Measurements from ENCODE around the gene POLR3B. TPM values are rescaled to one million over a fixed set of nuclear protein-coding genes. Genes with fewer than 3 reads are reported as not detected.

Gene POLR3B
- total RNA-seq, 1 donor from 2014 or later = 11.8 TPM

DNA sequence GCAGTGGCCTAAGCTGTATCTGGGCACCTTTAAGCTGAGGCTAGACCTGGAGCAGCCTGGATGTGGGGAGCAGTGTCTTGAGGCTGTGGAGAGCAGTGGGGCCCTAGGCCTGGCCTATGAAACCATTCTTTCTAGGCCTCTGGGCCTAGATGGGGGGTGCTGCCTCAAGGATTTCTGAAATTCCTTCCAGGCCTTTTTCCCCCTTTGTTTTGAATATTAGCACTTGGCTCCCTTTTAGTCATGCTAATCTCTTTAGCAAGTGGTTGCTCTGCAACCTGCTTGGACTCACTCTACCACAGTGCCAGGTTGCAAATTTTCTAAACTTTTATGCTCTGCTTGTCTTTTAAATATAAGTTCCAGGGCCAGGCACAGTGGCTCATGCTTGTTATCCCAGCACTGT, 183.7 kb downstream of the POLR3B start:
- Mint-ChIP-seq H3K27me3 (no peaks in the 10 kb centered on the region), H3K9me3 (ENCODE audit: low read depth) (peaks cover 7% of the 10 kb centered on the region), H3K4me3 (ENCODE audit: low read depth) (no peak overlapping the region), H3K36me3 (ENCODE audit: insufficient read depth) (no peaks in the 10 kb centered on the region), H3K4me1 (ENCODE audit: low read depth) (no peaks in the 10 kb centered on the region), H3K27ac (no peak overlapping the region)
- no peak for TF ChIP-seq CTCF (IDR thresholded peaks at IDR 0.05; ENCODE audit: unreplicated experiment)
- no peak for DNase-seq (ENCODE audit: low spot score, unreplicated experiment)

DNA sequence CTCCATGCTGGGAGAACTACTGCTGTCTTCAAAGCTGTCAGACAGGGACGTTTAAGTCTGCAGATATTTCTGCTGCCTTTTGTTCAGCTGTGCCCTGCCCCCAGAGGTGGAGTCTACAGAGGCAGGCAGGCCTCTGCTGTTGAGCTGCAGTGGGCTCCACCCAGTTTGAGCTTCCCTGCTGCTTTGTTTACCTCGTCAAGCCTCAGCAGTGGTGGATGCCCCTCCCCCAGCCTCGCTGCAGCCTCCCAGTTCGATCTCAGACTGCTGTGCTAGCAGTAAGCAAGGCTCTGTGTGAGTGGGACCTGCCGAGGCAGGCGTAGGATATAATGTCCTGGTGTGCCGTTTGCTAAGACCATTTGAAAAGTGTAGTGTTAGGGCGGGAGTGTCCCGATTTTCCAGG, 193.9 kb downstream of the POLR3B start:
- H3K27ac Mint-ChIP-seq = no peak overlapping the region
- no peaks in the 10 kb centered on the region for H3K4me1 Mint-ChIP-seq (ENCODE audit: low read depth)
- H3K27me3 Mint-ChIP-seq = no peaks in the 10 kb centered on the region
- H3K9me3 Mint-ChIP-seq (ENCODE audit: low read depth) = peaks cover 9% of the 10 kb centered on the region
- DNase-seq (ENCODE audit: low spot score, unreplicated experiment) = no peak
- no peaks in the 10 kb centered on the region for H3K36me3 Mint-ChIP-seq (ENCODE audit: insufficient read depth)
- H3K4me3 Mint-ChIP-seq (ENCODE audit: low read depth) = no peak overlapping the region
- TF ChIP-seq CTCF (IDR thresholded peaks at IDR 0.05; ENCODE audit: unreplicated experiment) = no peak

DNA sequence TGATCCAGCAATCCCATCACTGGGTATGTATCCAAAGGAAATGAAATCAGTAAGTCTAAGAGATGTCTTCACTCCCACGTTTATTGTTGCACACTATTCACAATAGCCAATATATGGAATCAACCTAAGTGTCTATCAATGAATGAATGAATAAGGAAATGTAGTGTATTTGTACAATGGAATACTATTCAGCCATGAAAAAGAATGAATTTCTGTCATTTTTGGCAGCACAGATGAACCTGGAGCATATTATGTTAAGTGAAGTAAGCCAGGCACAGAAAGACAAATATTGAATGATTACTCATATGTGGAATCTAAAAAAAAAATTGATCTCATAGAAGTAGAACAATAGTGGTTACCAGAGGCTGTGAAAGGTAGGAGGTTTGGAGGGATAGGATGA, 194.7 kb downstream of the POLR3B start:
- Mint-ChIP-seq H3K9me3 (ENCODE audit: low read depth) (peaks cover 9% of the 10 kb centered on the region), H3K27me3 (no peaks in the 10 kb centered on the region), H3K27ac (no peak overlapping the region), H3K4me3 (ENCODE audit: low read depth) (no peak overlapping the region), H3K36me3 (ENCODE audit: insufficient read depth) (no peaks in the 10 kb centered on the region), H3K4me1 (ENCODE audit: low read depth) (no peaks in the 10 kb centered on the region)
- DNase-seq (ENCODE audit: low spot score, unreplicated experiment) = no peak
- TF ChIP-seq CTCF (IDR thresholded peaks at IDR 0.05; ENCODE audit: unreplicated experiment) = no peak

Other genes with a start within 250 kb of the POLR3B start
- gene NUAK1, start 218.8 kb upstream of the POLR3B start, total RNA-seq = 7.6 and 9.7 TPM in 2 replicates
- 102 and 107 TPM in 2 replicates for gene CKAP4, start 109.7 kb upstream of the POLR3B start, total RNA-seq
- gene TCP11L2, start 55.0 kb upstream of the POLR3B start, total RNA-seq = 14.8 and 16.1 TPM in 2 replicates
- gene RFX4, start 225.3 kb downstream of the POLR3B start, total RNA-seq = not detected in 2 replicates